ENCODE measurements around the gene CDH16.

The CDH16 gene

GRCh38 chr16:66918803-66919568 is at the start of gene CDH16:
CDH16 (minus strand) TSS chr16:66918885; CDS start chr16:66918065, 820 bp downstream.
- DNase-seq (ENCODE audit: low read depth) = no peak
- TF ChIP-seq CTCF (IDR thresholded peaks at IDR 0.05; ENCODE audit: insufficient read depth, low read depth, low read length, missing control alignments) = no peak
- no peak within 1 kb of the TSS for H3K4me3 ChIP-seq (ENCODE audit: low read depth, low read length)

- TF ChIP-seq CTCF (IDR thresholded peaks at IDR 0.05; ENCODE audit: insufficient read depth, low read depth, low read length, missing control alignments) = no peak
- no peak overlapping the region for H3K4me3 ChIP-seq (ENCODE audit: low read depth, low read length)
- no peak for DNase-seq (ENCODE audit: low read depth)
These were observed 45.4 kb upstream of the CDH16 start for GRCh38 chr16:66964049-66964448.

GRCh38 chr16:66961914-66962313 is 43.2 kb upstream of the CDH16 start:
- no peak for DNase-seq (ENCODE audit: low read depth)
- H3K4me3 ChIP-seq (ENCODE audit: low read depth, low read length) = no peak overlapping the region
- no peak for TF ChIP-seq CTCF (IDR thresholded peaks at IDR 0.05; ENCODE audit: insufficient read depth, low read depth, low read length, missing control alignments)

- peak; percentile 80 for DNase-seq (ENCODE audit: low read depth)
- H3K4me3 ChIP-seq (ENCODE audit: low read depth, low read length) = no peak within 1 kb of the TSS
- peak; percentile 85 for TF ChIP-seq CTCF (IDR thresholded peaks at IDR 0.05; ENCODE audit: insufficient read depth, low read depth, low read length, missing control alignments)
These were observed 42.5 kb upstream of the CDH16 start, which contains the start of gene CES3 for GRCh38 chr16:66961065-66961744. CES3 (plus strand) TSS chr16:66961266; CDS start chr16:66961308, 42 bp downstream.

- TF ChIP-seq CTCF (IDR thresholded peaks at IDR 0.05; ENCODE audit: insufficient read depth, low read depth, low read length, missing control alignments) = no peak
- H3K4me3 ChIP-seq (ENCODE audit: low read depth, low read length) = no peak overlapping the region
- DNase-seq (ENCODE audit: low read depth) = no peak
These were observed 41.6 kb upstream of the CDH16 start for GRCh38 chr16:66960270-66960669.

GRCh38 chr16:66959704-66960161 is 41.0 kb upstream of the CDH16 start:
- TF ChIP-seq CTCF (IDR thresholded peaks at IDR 0.05; ENCODE audit: insufficient read depth, low read depth, low read length, missing control alignments) = no peak
- DNase-seq (ENCODE audit: low read depth) = no peak
- H3K4me3 ChIP-seq (ENCODE audit: low read depth, low read length) = no peak overlapping the region

All from GM12865 (cell line).